Measurements from ENCODE around the gene C6orf89.
"Not testable (repeated sequence)": the region's sequence is repeated elsewhere in the genome, so short reads cannot be mapped to it uniquely, and the experiment has no call there.

C6orf89 gene

GRCh38 chr6:36947570-36948351 is 62.0 kb downstream of the C6orf89 start:
- DNase-seq (ENCODE audit: low spot score), result no peak

GRCh38 chr6:36949076-36949475 is 63.3 kb downstream of the C6orf89 start:
- DNase-seq (ENCODE audit: low spot score), result not testable (repeated sequence)

- no peak for DNase-seq (ENCODE audit: low spot score)
These were observed 63.9 kb downstream of the C6orf89 start for GRCh38 chr6:36949636-36950035.

DNA sequence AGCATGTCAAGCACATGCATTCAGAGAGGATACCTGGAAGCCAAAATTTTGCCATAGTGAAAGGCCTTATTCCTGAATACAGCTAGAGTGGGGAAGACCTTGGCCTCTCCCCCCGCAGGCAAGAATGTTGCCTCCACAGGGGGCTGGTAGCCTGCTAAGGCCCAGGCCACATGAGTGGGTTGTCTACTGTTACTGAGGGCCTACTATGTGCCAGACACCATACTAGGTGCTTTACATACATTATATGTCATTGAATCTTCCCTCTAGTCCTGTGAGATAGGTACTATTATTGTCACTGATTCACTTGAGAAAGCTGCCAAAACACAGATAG is 68.1 kb downstream of the C6orf89 start:
- no peak for DNase-seq (ENCODE audit: low spot score)

DNA sequence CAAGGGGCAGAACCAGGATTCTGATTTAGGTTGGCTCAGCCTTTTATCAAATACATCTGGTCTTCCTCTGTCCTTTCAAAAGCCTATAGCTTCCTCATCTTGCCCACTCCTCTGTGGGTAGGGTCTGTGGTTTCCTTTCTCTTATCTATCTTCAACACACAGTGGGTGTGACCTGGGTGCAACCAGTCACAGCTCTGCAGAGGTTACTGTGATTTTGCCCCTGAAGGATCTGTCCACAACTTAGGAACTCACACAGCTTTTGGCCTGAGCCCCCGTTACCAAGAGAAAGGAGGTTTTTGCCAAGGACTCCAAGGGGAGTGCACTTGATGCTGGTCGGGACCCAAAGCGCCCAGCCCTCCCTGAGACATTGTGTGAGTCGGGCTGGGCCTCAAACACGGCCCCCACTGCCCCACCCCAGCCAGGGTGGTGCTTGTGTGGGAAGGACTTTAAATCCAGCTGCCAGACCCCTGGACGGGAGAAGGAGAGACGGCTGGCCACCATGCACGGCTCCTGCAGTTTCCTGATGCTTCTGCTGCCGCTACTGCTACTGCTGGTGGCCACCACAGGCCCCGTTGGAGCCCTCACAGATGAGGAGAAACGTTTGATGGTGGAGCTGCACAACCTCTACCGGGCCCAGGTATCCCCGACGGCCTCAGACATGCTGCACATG is 68.6 kb downstream of the C6orf89 start, which contains the start of gene PI16:
TSS of gene PI16 (plus strand) at position 477 of the 670 bp plus-strand sequence. CDS start at position 500, 23 bp downstream.
- no peak for DNase-seq (ENCODE audit: low spot score)

GRCh38 chr6:36955136-36955535 is 69.4 kb downstream of the C6orf89 start:
- no peak for DNase-seq (ENCODE audit: low spot score)

GRCh38 chr6:36955671-36956445 is 70.1 kb downstream of the C6orf89 start:
- no peak for DNase-seq (ENCODE audit: low spot score)

GRCh38 chr6:36956446-36956820 is 70.7 kb downstream of the C6orf89 start:
- DNase-seq (ENCODE audit: low spot score), result no peak

GRCh38 chr6:36957773-36958271 is 72.1 kb downstream of the C6orf89 start:
- DNase-seq (ENCODE audit: low spot score), result no peak

- DNase-seq (ENCODE audit: low spot score), result no peak
These were observed 73.2 kb downstream of the C6orf89 start for GRCh38 chr6:36958775-36959554.

DNA sequence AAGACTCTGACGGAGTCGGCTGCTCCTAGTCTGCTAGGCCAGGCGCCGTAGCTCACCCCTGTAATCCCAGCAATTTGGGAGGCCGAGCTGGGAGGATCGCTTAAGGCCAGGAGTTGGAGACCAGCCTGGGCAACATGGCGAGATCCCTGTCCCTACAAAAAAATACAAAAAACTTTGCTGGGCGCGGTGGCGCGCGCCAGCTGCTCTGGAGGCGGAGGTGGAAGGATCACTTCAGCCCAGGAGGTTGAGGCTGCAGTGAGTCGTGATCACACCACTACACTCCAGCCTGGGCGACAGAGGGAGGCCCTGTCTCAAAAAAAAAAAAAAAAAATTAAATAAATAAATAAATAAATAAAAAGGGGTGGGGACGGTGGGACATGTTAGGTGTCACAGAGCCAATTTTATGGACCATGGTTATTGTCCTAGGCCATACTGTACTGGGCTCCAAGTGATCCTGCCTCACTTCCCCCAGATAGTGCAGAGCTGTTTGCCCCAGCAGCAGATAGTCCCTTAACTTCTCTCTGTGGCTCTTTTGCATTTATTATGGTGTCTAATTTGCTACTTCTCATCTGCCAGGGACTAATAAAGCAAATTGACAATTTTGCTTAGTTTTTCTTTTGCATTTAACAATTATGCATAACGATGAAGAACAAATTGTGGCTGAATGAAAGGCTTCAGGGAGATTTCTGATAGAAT is 74.0 kb downstream of the C6orf89 start:
- no peak for DNase-seq (ENCODE audit: low spot score)

DNA sequence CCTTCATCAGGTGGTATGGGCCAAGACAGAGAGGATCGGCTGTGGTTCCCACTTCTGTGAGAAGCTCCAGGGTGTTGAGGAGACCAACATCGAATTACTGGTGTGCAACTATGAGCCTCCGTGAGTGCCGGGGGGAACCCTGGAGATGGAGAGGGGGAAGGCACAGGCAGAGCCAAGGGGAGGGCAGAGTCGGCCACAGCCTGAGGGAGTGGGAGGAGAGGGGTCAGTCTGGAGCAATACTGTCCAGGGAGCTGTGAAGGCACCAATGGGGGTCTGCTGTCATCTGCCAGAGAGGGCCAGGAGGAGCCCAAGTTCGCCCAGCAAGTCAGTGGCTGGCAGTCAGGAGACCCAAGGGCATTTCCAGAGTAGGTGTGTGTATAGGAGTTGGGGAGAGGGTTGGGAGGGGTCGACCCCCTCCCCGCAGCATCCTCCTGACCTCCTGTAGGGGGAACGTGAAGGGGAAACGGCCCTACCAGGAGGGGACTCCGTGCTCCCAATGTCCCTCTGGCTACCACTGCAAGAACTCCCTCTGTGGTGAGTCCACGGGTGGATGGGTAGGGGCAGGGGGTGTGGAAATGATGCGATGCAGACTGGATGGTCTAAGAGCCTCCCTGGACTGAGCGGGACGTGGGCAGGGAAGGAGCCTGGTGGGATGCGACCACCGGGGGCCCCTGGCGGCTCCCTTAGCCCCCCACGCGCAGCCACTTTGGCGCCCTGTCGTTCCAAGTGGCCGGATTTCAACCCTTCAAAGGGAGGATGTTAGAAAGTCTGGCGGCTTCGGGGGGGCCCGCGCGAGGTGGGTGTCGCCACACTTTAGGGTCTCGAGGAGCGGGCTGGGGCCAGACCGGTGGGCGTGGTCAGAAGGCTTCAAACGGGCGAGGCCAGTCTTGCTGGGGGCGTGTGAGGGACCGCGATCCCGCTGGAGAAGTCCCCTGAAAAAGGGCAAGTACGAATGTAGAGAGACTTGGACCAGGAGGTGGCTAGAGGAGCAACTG is 76.0 kb downstream of the C6orf89 start:
- no peak for DNase-seq (ENCODE audit: low spot score)

GRCh38 chr6:36962874-36963273 is 77.1 kb downstream of the C6orf89 start:
- peak; percentile 76 for DNase-seq (ENCODE audit: low spot score)

DNA sequence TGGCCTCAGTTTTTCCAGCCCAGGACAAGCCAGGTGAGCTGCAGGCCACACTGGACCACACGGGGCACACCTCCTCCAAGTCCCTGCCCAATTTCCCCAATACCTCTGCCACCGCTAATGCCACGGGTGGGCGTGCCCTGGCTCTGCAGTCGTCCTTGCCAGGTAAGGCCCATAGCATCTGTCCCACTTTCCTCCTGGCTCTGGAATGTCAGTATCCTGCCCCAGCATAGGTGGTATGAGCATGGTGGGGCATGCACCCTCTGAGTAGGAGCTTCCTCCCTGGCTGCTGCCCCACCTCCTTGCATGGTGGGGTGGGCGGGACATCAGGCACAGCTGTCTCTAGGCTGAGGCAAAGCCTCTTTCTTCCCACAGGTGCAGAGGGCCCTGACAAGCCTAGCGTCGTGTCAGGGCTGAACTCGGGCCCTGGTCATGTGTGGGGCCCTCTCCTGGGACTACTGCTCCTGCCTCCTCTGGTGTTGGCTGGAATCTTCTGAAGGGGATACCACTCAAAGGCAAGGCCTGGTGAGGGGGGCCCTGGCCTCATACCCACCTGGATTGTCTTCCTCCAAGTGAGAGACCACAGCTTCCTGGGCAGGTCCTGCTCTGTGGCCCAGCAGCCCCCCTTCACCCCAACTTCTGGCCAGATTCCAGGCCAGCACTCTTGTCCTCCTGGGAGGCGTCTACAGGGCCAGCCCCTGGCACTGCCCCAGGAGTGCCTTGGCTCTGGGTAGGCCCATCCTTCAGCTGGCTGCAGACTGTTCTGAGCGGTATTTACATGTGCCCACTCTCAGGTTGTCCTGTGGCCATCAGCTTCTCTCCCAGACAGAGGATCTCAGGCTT is 77.9 kb downstream of the C6orf89 start:
- DNase-seq (ENCODE audit: low spot score), result no peak

GRCh38 chr6:36964349-36964748 is 78.6 kb downstream of the C6orf89 start:
- no peak for DNase-seq (ENCODE audit: low spot score)

GRCh38 chr6:36964908-36965307 is 79.2 kb downstream of the C6orf89 start:
- no peak for DNase-seq (ENCODE audit: low spot score)

GRCh38 chr6:36967301-36967700 is 81.5 kb downstream of the C6orf89 start:
- no peak for DNase-seq (ENCODE audit: low spot score)

GRCh38 chr6:36967757-36968156 is 82.0 kb downstream of the C6orf89 start:
- DNase-seq (ENCODE audit: low spot score), result no peak

All from SK-N-DZ (cell line).